Prostate gland (tissue), 2 donors: ENCODE data around the gene ZC3H12C.

ENCODE experiments used
- CTCF ChIP-seq, 4 experiments: fragments of 200-600 bp in 2 of 4; fragments of 450-650 bp in 2 of 4; sonication (generic) in 2 of 4; IDR thresholded peaks; 1 replicate in 3 of 4; 2 replicates in 1 of 4; pipeline ENCODE4 v1.5.1; 2016 to 2019; ENCODE audit warnings: antibody characterized with exemption in 4 of 4, mild to moderate bottlenecking in 2 of 4, moderate library complexity in 2 of 4
- POLR2A ChIP-seq: fragments of 450-650 bp; IDR thresholded peaks from one replicate; pipeline ENCODE4 v1.6.1; 2016; ENCODE audit warnings: antibody characterized with exemption, mild to moderate bottlenecking

- TF ChIP-seq CTCF (IDR thresholded peaks at IDR 0.05) (no peak), POLR2A (no peak)
Measured at GRCh38 chr11:110207123-110207522, 113.9 kb downstream of the ZC3H12C start.
